Measurements from ENCODE around the gene MACROD2. TPM values are rescaled to one million over a fixed set of nuclear protein-coding genes. Genes with fewer than 3 reads are reported as not detected.

The MACROD2 gene
- total RNA-seq, 1 donor from 2014 or later: 3.5 TPM

GRCh38 chr20:14064333-14064732 is 69.0 kb downstream of the MACROD2 start:
- no peak for DNase-seq (ENCODE audit: low spot score in 2 of 2)
- Histone ChIP-seq H3K36me3 (no peaks in the 10 kb centered on the region), H3K4me3 (no peak overlapping the region), H3K27me3 (no peaks in the 10 kb centered on the region), H3K9me3 (no peaks in the 10 kb centered on the region), H3K27ac (no peak overlapping the region), H3K4me1 (no peaks in the 10 kb centered on the region)
- no peak for TF ChIP-seq CTCF (IDR thresholded peaks at IDR 0.05)
- intact Hi-C loops (cut with DNase I): no loop called here

GRCh38 chr20:14064921-14065320 is 69.6 kb downstream of the MACROD2 start:
- H3K27me3 ChIP-seq: no peaks in the 10 kb centered on the region
- no peaks in the 10 kb centered on the region for H3K36me3 ChIP-seq
- no peaks in the 10 kb centered on the region for H3K9me3 ChIP-seq
- H3K4me3 ChIP-seq: no peak overlapping the region
- no peak overlapping the region for H3K27ac ChIP-seq
- intact Hi-C loops (cut with DNase I): no loop called here
- no peak for TF ChIP-seq CTCF (IDR thresholded peaks at IDR 0.05)
- no peak for DNase-seq (ENCODE audit: low spot score in 2 of 2)
- H3K4me1 ChIP-seq: no peaks in the 10 kb centered on the region

- no peak for TF ChIP-seq CTCF (IDR thresholded peaks at IDR 0.05)
- no peak overlapping the region for H3K27ac ChIP-seq
- H3K9me3 ChIP-seq: no peaks in the 10 kb centered on the region
- intact Hi-C loops (cut with DNase I): no loop called here
- no peak overlapping the region for H3K4me3 ChIP-seq
- DNase-seq (ENCODE audit: low spot score in 2 of 2): no peak
- no peaks in the 10 kb centered on the region for H3K4me1 ChIP-seq
- H3K27me3 ChIP-seq: no peaks in the 10 kb centered on the region
- no peaks in the 10 kb centered on the region for H3K36me3 ChIP-seq
Measured at GRCh38 chr20:14065774-14066173, 70.5 kb downstream of the MACROD2 start.

- Histone ChIP-seq H3K36me3 (no peaks in the 10 kb centered on the region), H3K4me1 (no peaks in the 10 kb centered on the region), H3K27ac (no peak overlapping the region), H3K9me3 (no peaks in the 10 kb centered on the region), H3K27me3 (no peaks in the 10 kb centered on the region), H3K4me3 (no peak overlapping the region)
- no peak for DNase-seq (ENCODE audit: low spot score in 2 of 2)
- TF ChIP-seq CTCF (IDR thresholded peaks at IDR 0.05): no peak
- intact Hi-C loops (cut with DNase I): no loop called here
Measured at GRCh38 chr20:14067603-14068002, 72.3 kb downstream of the MACROD2 start.

- Histone ChIP-seq H3K4me3 (no peak overlapping the region), H3K4me1 (no peaks in the 10 kb centered on the region), H3K27ac (no peak overlapping the region), H3K36me3 (no peaks in the 10 kb centered on the region), H3K27me3 (no peaks in the 10 kb centered on the region), H3K9me3 (no peaks in the 10 kb centered on the region)
- DNase-seq (ENCODE audit: low spot score in 2 of 2): no peak
- intact Hi-C loops (cut with DNase I): no loop called here
- no peak for TF ChIP-seq CTCF (IDR thresholded peaks at IDR 0.05)
Measured at GRCh38 chr20:14069796-14070195, 74.5 kb downstream of the MACROD2 start.

- no peak overlapping the region for H3K27ac ChIP-seq
- DNase-seq (ENCODE audit: low spot score in 2 of 2): no peak
- no peaks in the 10 kb centered on the region for H3K27me3 ChIP-seq
- no peaks in the 10 kb centered on the region for H3K9me3 ChIP-seq
- H3K4me3 ChIP-seq: no peak overlapping the region
- H3K4me1 ChIP-seq: no peaks in the 10 kb centered on the region
- no peaks in the 10 kb centered on the region for H3K36me3 ChIP-seq
- TF ChIP-seq CTCF (IDR thresholded peaks at IDR 0.05): no peak
- intact Hi-C loops (cut with DNase I): no loop called here
Measured at GRCh38 chr20:14093652-14094051, 98.3 kb downstream of the MACROD2 start.
